ENCODE data around the gene CYBRD1. TPM values are rescaled to one million over a fixed set of nuclear protein-coding genes. Genes with fewer than 3 reads are reported as not detected.

Gene CYBRD1
- polyA plus RNA-seq (2013) = 33.2 TPM

- DNase-seq = peak; percentile 62 to 88 (median 78)
- Histone ChIP-seq H3K4me1 (ENCODE audit: control extremely low read depth in 1 of 4, control insufficient read depth in 4 of 4, insufficient read depth in 4 of 4, low read length in 3 of 4) (peaks cover 13 to 47% (median 22%) of the 10 kb centered on the region in 4 experiments), H3K27me3 (replicated peaks in 2 of 5; ENCODE audit: control insufficient read depth in 4 of 5, insufficient read depth in 5 of 5, low read length in 4 of 5) (no peaks in the 10 kb centered on the region), H3K36me3 (ENCODE audit: control insufficient read depth in 4 of 4, insufficient read depth in 4 of 4, low read length in 3 of 4) (peaks cover 0 to 1% (median 0%) of the 10 kb centered on the region in 4 experiments), H3K4me3 (ENCODE audit: control insufficient read depth in 1 of 7, extremely low read depth in 1 of 7, insufficient read depth in 4 of 7, low read depth in 2 of 7, low read length in 6 of 7) (peak within 1 kb of the TSS; percentile 61 to 93 (median 86)), H3K9me3 (ENCODE audit: control extremely low read depth in 1 of 5, control insufficient read depth in 4 of 5, insufficient read depth in 2 of 5, low read depth in 1 of 5, low read length in 4 of 5) (no peaks in the 10 kb centered on the region), H3K27ac (ENCODE audit: insufficient read depth in 1 of 2, low read depth in 1 of 2, low read length in 2 of 2, poor library complexity in 1 of 2, severe bottlenecking in 2 of 2) (peak within 1 kb of the TSS; percentile 66 to 86)
- ChIA-PET POLR2A (interaction anchor here (1.5 to 3.6 kb wide), 2 partner anchors 10 to 88 kb away, joined by 3 to 11 read pairs; partner anchors contain the start of genes DCAF17 and METTL8), CTCF (interaction anchor here (0.9 to 1.7 kb wide), 7 partner anchors 10 to 52 kb away, joined by 3 to 5 read pairs (median 3); no protein-coding TSS in a partner anchor)
- WGBS (ENCODE audit: insufficient coverage) = 0% methylated on average over 40 of the region's 45 CpGs
These were observed at the start of gene CYBRD1 for GRCh38 chr2:171522052-171522787. Gene CYBRD1 (plus strand): TSS chr2:171522474. CDS start chr2:171522546, 72 bp downstream.

- peaks cover 17 to 51% (median 36%) of the 10 kb centered on the region in 4 experiments for H3K36me3 ChIP-seq (ENCODE audit: control insufficient read depth in 4 of 4, insufficient read depth in 4 of 4, low read length in 3 of 4)
- no CpG with 5 or more reads among the region's 1 CpG for WGBS (ENCODE audit: insufficient coverage)
- DNase-seq = no peak
- POLR2A ChIA-PET = no interaction called here
- CTCF ChIA-PET = interaction anchor here (1.0 kb wide), 1 partner anchor 12 kb away, joined by 3 read pairs; no protein-coding TSS in a partner anchor
- no peaks in the 10 kb centered on the region for H3K4me1 ChIP-seq (ENCODE audit: control extremely low read depth in 1 of 4, control insufficient read depth in 4 of 4, insufficient read depth in 4 of 4, low read length in 3 of 4)
- H3K27ac ChIP-seq (ENCODE audit: insufficient read depth in 1 of 2, low read depth in 1 of 2, low read length in 2 of 2, poor library complexity in 1 of 2, severe bottlenecking in 2 of 2) = no peak overlapping the region
- H3K9me3 ChIP-seq (ENCODE audit: control extremely low read depth in 1 of 5, control insufficient read depth in 4 of 5, insufficient read depth in 2 of 5, low read depth in 1 of 5, low read length in 4 of 5) = no peaks in the 10 kb centered on the region
- H3K4me3 ChIP-seq (ENCODE audit: control insufficient read depth in 1 of 7, extremely low read depth in 1 of 7, insufficient read depth in 4 of 7, low read depth in 2 of 7, low read length in 6 of 7) = no peak overlapping the region
- no peaks in the 10 kb centered on the region for H3K27me3 ChIP-seq (replicated peaks in 2 of 5; ENCODE audit: control insufficient read depth in 4 of 5, insufficient read depth in 5 of 5, low read length in 4 of 5)
These were observed 46.3 kb upstream of the CYBRD1 start for GRCh38 chr2:171475979-171476378.

GRCh38 chr2:171478345-171478744 lies 43.9 kb upstream of the CYBRD1 start:
- Histone ChIP-seq H3K27me3 (replicated peaks in 2 of 5; ENCODE audit: control insufficient read depth in 4 of 5, insufficient read depth in 5 of 5, low read length in 4 of 5) (no peaks in the 10 kb centered on the region), H3K9me3 (ENCODE audit: control extremely low read depth in 1 of 5, control insufficient read depth in 4 of 5, insufficient read depth in 2 of 5, low read depth in 1 of 5, low read length in 4 of 5) (no peaks in the 10 kb centered on the region), H3K36me3 (ENCODE audit: control insufficient read depth in 4 of 4, insufficient read depth in 4 of 4, low read length in 3 of 4) (peaks cover 17 to 60% (median 42%) of the 10 kb centered on the region in 4 experiments), H3K4me1 (ENCODE audit: control extremely low read depth in 1 of 4, control insufficient read depth in 4 of 4, insufficient read depth in 4 of 4, low read length in 3 of 4) (peaks cover 0 to 8% (median 0%) of the 10 kb centered on the region in 4 experiments), H3K4me3 (ENCODE audit: control insufficient read depth in 1 of 7, extremely low read depth in 1 of 7, insufficient read depth in 4 of 7, low read depth in 2 of 7, low read length in 6 of 7) (no peak overlapping the region), H3K27ac (ENCODE audit: insufficient read depth in 1 of 2, low read depth in 1 of 2, low read length in 2 of 2, poor library complexity in 1 of 2, severe bottlenecking in 2 of 2) (no peak overlapping the region)
- POLR2A ChIA-PET = no interaction called here
- whole genome bisulfite sequencing (ENCODE audit: insufficient coverage) = no CpG with 5 or more reads among the region's 1 CpG
- CTCF ChIA-PET = interaction anchor here (0.6 kb wide), 1 partner anchor 521 kb away, joined by 3 read pairs; no protein-coding TSS in a partner anchor
- DNase-seq = no peak

- CTCF ChIA-PET = no interaction called here
- Histone ChIP-seq H3K27ac (ENCODE audit: insufficient read depth in 1 of 2, low read depth in 1 of 2, low read length in 2 of 2, poor library complexity in 1 of 2, severe bottlenecking in 2 of 2) (no peak overlapping the region), H3K9me3 (ENCODE audit: control extremely low read depth in 1 of 5, control insufficient read depth in 4 of 5, insufficient read depth in 2 of 5, low read depth in 1 of 5, low read length in 4 of 5) (no peaks in the 10 kb centered on the region), H3K4me1 (ENCODE audit: control extremely low read depth in 1 of 4, control insufficient read depth in 4 of 4, insufficient read depth in 4 of 4, low read length in 3 of 4) (peaks cover 0 to 8% (median 0%) of the 10 kb centered on the region in 4 experiments), H3K36me3 (ENCODE audit: control insufficient read depth in 4 of 4, insufficient read depth in 4 of 4, low read length in 3 of 4) (peaks cover 15 to 54% (median 36%) of the 10 kb centered on the region in 4 experiments), H3K27me3 (replicated peaks in 2 of 5; ENCODE audit: control insufficient read depth in 4 of 5, insufficient read depth in 5 of 5, low read length in 4 of 5) (no peaks in the 10 kb centered on the region), H3K4me3 (ENCODE audit: control insufficient read depth in 1 of 7, extremely low read depth in 1 of 7, insufficient read depth in 4 of 7, low read depth in 2 of 7, low read length in 6 of 7) (no peak overlapping the region)
- POLR2A ChIA-PET = no interaction called here
- WGBS (ENCODE audit: insufficient coverage) = 90% methylated on average over 3 of the region's 3 CpGs
- DNase-seq = no peak
These were observed 43.0 kb upstream of the CYBRD1 start for GRCh38 chr2:171479154-171479814.

DNA sequence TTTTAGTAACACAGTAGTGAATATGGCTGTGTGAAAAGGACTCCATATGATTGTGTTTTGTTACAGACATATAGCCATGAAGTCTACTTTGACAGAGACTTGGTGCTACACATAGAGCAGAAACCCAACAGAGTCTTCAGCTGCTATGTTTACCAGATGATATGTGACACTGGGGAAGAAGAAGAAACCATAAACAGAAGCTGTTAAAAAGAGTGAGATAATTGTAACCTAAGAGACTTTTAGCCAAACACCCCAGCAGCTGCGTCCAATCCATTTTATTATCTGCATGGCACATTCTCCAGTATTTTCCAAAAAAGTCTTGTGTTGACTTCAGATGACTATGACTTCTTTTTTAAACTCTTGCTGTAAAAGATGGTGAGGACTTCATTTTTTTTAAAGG lies 41.4 kb upstream of the CYBRD1 start:
- POLR2A ChIA-PET = no interaction called here
- peaks cover 7 to 42% (median 31%) of the 10 kb centered on the region in 4 experiments for H3K36me3 ChIP-seq (ENCODE audit: control insufficient read depth in 4 of 4, insufficient read depth in 4 of 4, low read length in 3 of 4)

DNA sequence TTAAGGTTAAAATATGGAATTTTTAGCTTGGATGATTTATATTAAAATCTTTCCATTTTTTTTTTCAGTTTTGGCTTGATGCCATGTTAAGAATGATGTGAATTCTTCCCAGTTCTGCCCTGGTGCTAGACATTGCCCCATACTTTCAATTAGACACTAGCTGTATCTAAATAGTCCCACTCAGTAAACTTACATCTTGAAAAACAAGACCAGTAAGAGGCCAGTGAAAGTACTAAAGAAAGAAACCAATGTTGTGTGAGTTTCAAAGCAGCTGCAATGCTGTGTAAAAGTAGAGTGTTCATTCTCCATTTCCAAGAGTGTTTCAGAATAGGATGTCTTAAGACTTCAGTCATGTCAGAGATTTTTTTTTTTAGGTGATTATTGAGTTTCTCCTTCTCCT lies 40.0 kb upstream of the CYBRD1 start:
- ChIA-PET POLR2A (no interaction called here), CTCF (interaction anchor here (1.1 kb wide), 1 partner anchor 41 kb away, joined by 3 read pairs; no protein-coding TSS in a partner anchor)
- Histone ChIP-seq H3K4me3 (ENCODE audit: control insufficient read depth in 1 of 7, extremely low read depth in 1 of 7, insufficient read depth in 4 of 7, low read depth in 2 of 7, low read length in 6 of 7) (no peak overlapping the region), H3K36me3 (ENCODE audit: control insufficient read depth in 4 of 4, insufficient read depth in 4 of 4, low read length in 3 of 4) (peaks cover 9 to 42% (median 26%) of the 10 kb centered on the region in 4 experiments), H3K9me3 (ENCODE audit: control extremely low read depth in 1 of 5, control insufficient read depth in 4 of 5, insufficient read depth in 2 of 5, low read depth in 1 of 5, low read length in 4 of 5) (no peaks in the 10 kb centered on the region), H3K27me3 (replicated peaks in 2 of 5; ENCODE audit: control insufficient read depth in 4 of 5, insufficient read depth in 5 of 5, low read length in 4 of 5) (no peaks in the 10 kb centered on the region), H3K27ac (ENCODE audit: insufficient read depth in 1 of 2, low read depth in 1 of 2, low read length in 2 of 2, poor library complexity in 1 of 2, severe bottlenecking in 2 of 2) (no peak overlapping the region), H3K4me1 (ENCODE audit: control extremely low read depth in 1 of 4, control insufficient read depth in 4 of 4, insufficient read depth in 4 of 4, low read length in 3 of 4) (peaks cover 0 to 8% (median 0%) of the 10 kb centered on the region in 4 experiments)
- no peak for DNase-seq

More for the DNA sequence above, 41.4 kb upstream of the CYBRD1 start:
- H3K9me3 ChIP-seq (ENCODE audit: control extremely low read depth in 1 of 5, control insufficient read depth in 4 of 5, insufficient read depth in 2 of 5, low read depth in 1 of 5, low read length in 4 of 5) = no peaks in the 10 kb centered on the region
- DNase-seq = no peak
- no peak overlapping the region for H3K4me3 ChIP-seq (ENCODE audit: control insufficient read depth in 1 of 7, extremely low read depth in 1 of 7, insufficient read depth in 4 of 7, low read depth in 2 of 7, low read length in 6 of 7)
- WGBS (ENCODE audit: insufficient coverage) = no CpG with 5 or more reads among the region's 1 CpG
- CTCF ChIA-PET = no interaction called here
- no peak overlapping the region for H3K27ac ChIP-seq (ENCODE audit: insufficient read depth in 1 of 2, low read depth in 1 of 2, low read length in 2 of 2, poor library complexity in 1 of 2, severe bottlenecking in 2 of 2)
- H3K4me1 ChIP-seq (ENCODE audit: control extremely low read depth in 1 of 4, control insufficient read depth in 4 of 4, insufficient read depth in 4 of 4, low read length in 3 of 4) = peaks cover 0 to 8% (median 0%) of the 10 kb centered on the region in 4 experiments
- no peaks in the 10 kb centered on the region for H3K27me3 ChIP-seq (replicated peaks in 2 of 5; ENCODE audit: control insufficient read depth in 4 of 5, insufficient read depth in 5 of 5, low read length in 4 of 5)
